ENCODE results near the gene LLPH. TPM values are rescaled to one million over a fixed set of nuclear protein-coding genes. Genes with fewer than 3 reads are reported as not detected.

The LLPH gene
- total RNA-seq, 1 donor from 2014 or later, result 14.4 TPM

DNA sequence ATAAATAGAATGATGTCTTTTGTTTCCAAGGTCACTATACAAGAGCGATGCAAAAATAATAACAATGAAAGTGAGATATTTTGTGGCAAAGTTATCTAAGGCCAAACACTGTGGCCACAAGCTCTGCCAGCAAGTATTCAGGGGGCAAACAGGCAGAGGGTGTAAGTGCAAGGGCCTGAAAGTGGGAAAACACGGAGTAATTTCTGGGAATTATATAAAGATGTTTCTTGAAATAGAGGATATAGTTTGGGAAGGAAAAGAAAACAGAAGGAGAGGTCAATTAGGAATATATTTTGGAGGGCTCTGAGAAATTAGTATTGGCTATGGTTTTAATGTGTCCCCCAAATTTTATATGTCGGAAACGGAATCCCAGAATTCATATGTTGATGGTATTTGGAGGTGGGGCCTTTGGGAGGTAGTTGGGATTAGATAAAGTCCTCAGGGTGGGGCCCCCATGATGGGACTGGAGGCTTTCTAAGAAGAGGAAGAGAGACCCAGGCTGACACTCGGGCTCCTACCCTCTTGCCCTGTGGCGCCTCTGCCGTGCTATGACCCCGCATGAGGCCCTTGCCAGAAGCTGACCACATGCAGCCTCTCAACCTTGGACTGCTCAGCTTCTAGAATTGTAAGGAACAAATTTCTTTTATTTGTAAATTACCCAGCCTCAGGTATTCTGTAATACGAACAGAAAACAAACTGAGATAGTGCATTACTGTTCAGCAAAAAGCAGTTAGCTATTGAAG lies 60.0 kb downstream of the LLPH start:
- Mint-ChIP-seq H3K27me3 (ENCODE audit: unreplicated experiment) (no peaks in the 10 kb centered on the region), H3K9me3 (ENCODE audit: unreplicated experiment) (peaks cover 1% of the 10 kb centered on the region), H3K27ac (ENCODE audit: unreplicated experiment) (no peak overlapping the region), H3K4me1 (ENCODE audit: low read depth, unreplicated experiment) (peaks cover 12% of the 10 kb centered on the region), H3K36me3 (ENCODE audit: unreplicated experiment) (no peaks in the 10 kb centered on the region), H3K4me3 (ENCODE audit: unreplicated experiment) (no peak overlapping the region)
- no peak for DNase-seq
- TF ChIP-seq, protein P1, sequence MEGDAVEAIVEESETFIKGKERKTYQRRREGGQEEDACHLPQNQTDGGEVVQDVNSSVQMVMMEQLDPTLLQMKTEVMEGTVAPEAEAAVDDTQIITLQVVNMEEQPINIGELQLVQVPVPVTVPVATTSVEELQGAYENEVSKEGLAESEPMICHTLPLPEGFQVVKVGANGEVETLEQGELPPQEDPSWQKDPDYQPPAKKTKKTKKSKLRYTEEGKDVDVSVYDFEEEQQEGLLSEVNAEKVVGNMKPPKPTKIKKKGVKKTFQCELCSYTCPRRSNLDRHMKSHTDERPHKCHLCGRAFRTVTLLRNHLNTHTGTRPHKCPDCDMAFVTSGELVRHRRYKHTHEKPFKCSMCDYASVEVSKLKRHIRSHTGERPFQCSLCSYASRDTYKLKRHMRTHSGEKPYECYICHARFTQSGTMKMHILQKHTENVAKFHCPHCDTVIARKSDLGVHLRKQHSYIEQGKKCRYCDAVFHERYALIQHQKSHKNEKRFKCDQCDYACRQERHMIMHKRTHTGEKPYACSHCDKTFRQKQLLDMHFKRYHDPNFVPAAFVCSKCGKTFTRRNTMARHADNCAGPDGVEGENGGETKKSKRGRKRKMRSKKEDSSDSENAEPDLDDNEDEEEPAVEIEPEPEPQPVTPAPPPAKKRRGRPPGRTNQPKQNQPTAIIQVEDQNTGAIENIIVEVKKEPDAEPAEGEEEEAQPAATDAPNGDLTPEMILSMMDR (IDR thresholded peaks at IDR 0.05; ENCODE audit: partially characterized antibody, unreplicated experiment), result no peak

DNA sequence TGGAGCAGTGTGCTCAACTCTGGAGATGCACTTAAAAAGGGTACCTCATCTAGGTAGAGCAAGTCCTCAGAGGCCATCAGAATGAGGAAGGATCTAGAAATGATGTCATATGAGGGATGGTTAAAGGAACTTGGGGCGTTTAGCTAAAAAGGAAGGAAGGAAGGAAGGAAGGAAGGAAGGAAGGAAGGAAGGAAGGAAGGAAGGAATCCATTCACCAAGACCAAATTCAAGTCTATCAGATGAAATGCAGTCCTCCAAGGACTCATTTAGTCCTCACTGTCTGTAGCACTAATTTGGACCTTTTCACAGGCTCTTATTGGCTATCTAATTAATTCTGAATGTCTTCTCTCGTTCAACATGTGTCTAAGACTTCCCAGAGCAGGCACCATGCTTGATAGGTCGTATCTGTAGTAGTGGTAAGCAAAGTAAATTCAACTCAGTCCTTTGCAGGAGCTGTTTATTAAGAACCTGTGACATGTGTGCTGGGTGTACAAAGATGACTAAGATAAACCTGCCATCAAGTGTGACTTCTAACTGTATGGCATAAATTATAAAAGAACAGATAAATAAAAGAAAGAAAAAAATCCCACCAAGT lies 63.5 kb downstream of the LLPH start:
- no peak for DNase-seq
- TF ChIP-seq, protein P1 (IDR thresholded peaks at IDR 0.05; ENCODE audit: partially characterized antibody, unreplicated experiment), result no peak
- Mint-ChIP-seq H3K27me3 (ENCODE audit: unreplicated experiment) (no peaks in the 10 kb centered on the region), H3K36me3 (ENCODE audit: unreplicated experiment) (no peaks in the 10 kb centered on the region), H3K9me3 (ENCODE audit: unreplicated experiment) (peaks cover 1% of the 10 kb centered on the region), H3K27ac (ENCODE audit: unreplicated experiment) (no peak overlapping the region), H3K4me1 (ENCODE audit: low read depth, unreplicated experiment) (peaks cover 16% of the 10 kb centered on the region), H3K4me3 (ENCODE audit: unreplicated experiment) (no peak overlapping the region)

Other genes starting within 250 kb of the LLPH start
- gene TMBIM4, start 39.2 kb upstream of the LLPH start, total RNA-seq (ENCODE audit: unreplicated experiment), result 26.6 TPM
- 3.9 TPM for gene IRAK3, start 58.5 kb upstream of the LLPH start, total RNA-seq (ENCODE audit: unreplicated experiment)
- gene HELB, start 171.7 kb upstream of the LLPH start, total RNA-seq (ENCODE audit: unreplicated experiment), result 8.9 TPM